GM12872 (cell line): ENCODE measurements around the gene PIK3CG.

ENCODE experiments used
- CTCF ChIP-seq: IDR thresholded peaks from 3 replicates; pipeline ENCODE4 v1.5.1; 2011; ENCODE audit warnings: low read depth, mild to moderate bottlenecking, low read length, moderate library complexity; ENCODE audit not compliant: insufficient read depth

PIK3CG gene

GRCh38 chr7:106870983-106871410, 5.9 kb downstream of the PIK3CG start:
- TF ChIP-seq CTCF = no peak

GRCh38 chr7:106871793-106872571, 6.9 kb downstream of the PIK3CG start:
- no peak for TF ChIP-seq CTCF

- TF ChIP-seq CTCF = no peak
These were observed 7.7 kb downstream of the PIK3CG start for GRCh38 chr7:106872763-106873162.

GRCh38 chr7:106874076-106874475, 9.0 kb downstream of the PIK3CG start:
- TF ChIP-seq CTCF = no peak

- TF ChIP-seq CTCF = no peak
These were observed 10.4 kb downstream of the PIK3CG start for GRCh38 chr7:106875508-106875907.

GRCh38 chr7:106878748-106879439, 13.8 kb downstream of the PIK3CG start:
- no peak for TF ChIP-seq CTCF

- TF ChIP-seq CTCF = no peak
These were observed 16.9 kb downstream of the PIK3CG start for GRCh38 chr7:106881984-106882383.
